ENCODE measurements around the gene SFXN5. TPM values are rescaled to one million over a fixed set of nuclear protein-coding genes. Genes with fewer than 3 reads are reported as not detected.

SFXN5 gene
- total and polyA plus RNA-seq, 2 of the 8 experiments (the other 6 are each of a cell fraction or from before 2014, with no cell fraction given) = 29.3 to 33.1 TPM

GRCh38 chr2:72962911-72963310 is 108.6 kb downstream of the SFXN5 start (continued):
- TF ChIP-seq CHD7 (IDR thresholded peaks at IDR 0.05; ENCODE audit: insufficient replicate concordance, low read length) = no peak
- TF ChIP-seq RXRA (IDR thresholded peaks at IDR 0.05; ENCODE audit: insufficient read depth, low read depth, low read length) = no peak
- TF ChIP-seq SP4 (IDR thresholded peaks at IDR 0.05; ENCODE audit: low read length) = no peak
- no peak for TF ChIP-seq ATF3 (IDR thresholded peaks at IDR 0.05; ENCODE audit: insufficient read depth, low read depth, low read length)
- TF ChIP-seq CBX8 (IDR thresholded peaks at IDR 0.05; ENCODE audit: borderline replicate concordance, low read depth, low read length) = no peak
- no peak for TF ChIP-seq BRCA1 (IDR thresholded peaks at IDR 0.05; ENCODE audit: low read depth, low read length)
- TF ChIP-seq BACH1 (IDR thresholded peaks at IDR 0.05; ENCODE audit: low read length) = no peak
- no peak for TF ChIP-seq MAFK (IDR thresholded peaks at IDR 0.05; ENCODE audit: low read depth, low read length)
- no peak for TF ChIP-seq CBX5 (IDR thresholded peaks at IDR 0.05; ENCODE audit: low read depth, low read length)
